HAP-1 (cell line): Measurements from ENCODE around the gene IBA57.

ENCODE experiments used
- DNase-seq, 2 experiments: peaks; one replicate each; pipeline ENCODE4 v3.0.0-alpha.2; 2016 to 2020; ENCODE audit warnings: low spot score in 2 of 2
- H3K27me3 ChIP-seq: fragments of 250-450 bp; sonication (Bioruptor Pico); 2 replicates; pipeline ENCODE4 v1.5.1; 2020; ENCODE audit warnings: low read depth, mild to moderate bottlenecking, moderate library complexity
- H3K36me3 ChIP-seq: fragments of 250-450 bp; sonication (Bioruptor Pico); replicated peaks from 2 replicates; pipeline ENCODE4 v1.5.1; 2020; ENCODE audit warnings: mild to moderate bottlenecking
- H3K4me1 ChIP-seq: fragments of 250-450 bp; sonication (Bioruptor Pico); 2 replicates; pipeline ENCODE4 v1.5.1; 2020; ENCODE audit warnings: mild to moderate bottlenecking
- H3K4me3 ChIP-seq: fragments of 250-450 bp; sonication (Bioruptor Pico); 2 replicates; pipeline ENCODE4 v1.5.1; 2020; ENCODE audit warnings: mild to moderate bottlenecking, moderate library complexity
- H3K9me3 ChIP-seq: fragments of 250-450 bp; sonication (Bioruptor Pico); 2 replicates; pipeline ENCODE4 v1.5.1; 2020; ENCODE audit warnings: mild to moderate bottlenecking, moderate library complexity
- in situ Hi-C: fragments of 300-500 bp; cut with MboI; formaldehyde crosslinking; loops from 3 replicates; pipeline ENCODE4 v1.14.3; 2020; ENCODE audit warnings: low sequenced_read_pairs, inconsistent platforms, mixed read lengths

IBA57 gene

DNA sequence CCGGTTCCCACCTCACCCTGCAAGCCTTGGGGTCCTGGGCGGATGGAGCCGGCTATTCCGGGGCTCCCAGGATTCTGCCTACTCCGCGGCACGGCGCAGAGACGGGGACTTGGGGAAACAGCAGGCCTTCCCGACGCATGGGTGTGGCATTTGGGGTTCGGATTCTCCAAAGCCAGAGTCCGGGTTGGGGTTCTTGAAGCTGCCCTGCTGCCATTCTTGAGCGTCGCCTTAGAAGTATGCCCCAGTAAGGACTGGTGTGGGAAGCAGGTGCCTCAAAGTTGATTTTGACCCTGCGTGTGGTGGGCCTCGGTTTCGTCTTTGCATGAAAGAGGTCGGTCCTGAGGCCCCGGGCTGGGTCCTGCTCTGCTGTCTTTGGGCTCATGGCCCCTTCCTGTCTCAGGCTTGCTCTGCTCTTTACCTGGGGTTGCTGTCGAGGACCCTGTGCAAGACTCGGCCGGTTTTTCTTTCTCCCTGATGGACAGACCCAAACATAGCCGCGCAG, 24.8 kb upstream of the IBA57 start:
- no peak for DNase-seq
- H3K4me1 ChIP-seq: peaks cover 8% of the 10 kb centered on the region
- peaks cover 17% of the 10 kb centered on the region for H3K36me3 ChIP-seq
- H3K27me3 ChIP-seq: peaks cover 6% of the 10 kb centered on the region; the same call in 1 of the 2 replicates
- in situ Hi-C loops: no loop called here
- H3K9me3 ChIP-seq: no peaks in the 10 kb centered on the region
- peak overlapping the region; percentile 98 for H3K4me3 ChIP-seq

DNA sequence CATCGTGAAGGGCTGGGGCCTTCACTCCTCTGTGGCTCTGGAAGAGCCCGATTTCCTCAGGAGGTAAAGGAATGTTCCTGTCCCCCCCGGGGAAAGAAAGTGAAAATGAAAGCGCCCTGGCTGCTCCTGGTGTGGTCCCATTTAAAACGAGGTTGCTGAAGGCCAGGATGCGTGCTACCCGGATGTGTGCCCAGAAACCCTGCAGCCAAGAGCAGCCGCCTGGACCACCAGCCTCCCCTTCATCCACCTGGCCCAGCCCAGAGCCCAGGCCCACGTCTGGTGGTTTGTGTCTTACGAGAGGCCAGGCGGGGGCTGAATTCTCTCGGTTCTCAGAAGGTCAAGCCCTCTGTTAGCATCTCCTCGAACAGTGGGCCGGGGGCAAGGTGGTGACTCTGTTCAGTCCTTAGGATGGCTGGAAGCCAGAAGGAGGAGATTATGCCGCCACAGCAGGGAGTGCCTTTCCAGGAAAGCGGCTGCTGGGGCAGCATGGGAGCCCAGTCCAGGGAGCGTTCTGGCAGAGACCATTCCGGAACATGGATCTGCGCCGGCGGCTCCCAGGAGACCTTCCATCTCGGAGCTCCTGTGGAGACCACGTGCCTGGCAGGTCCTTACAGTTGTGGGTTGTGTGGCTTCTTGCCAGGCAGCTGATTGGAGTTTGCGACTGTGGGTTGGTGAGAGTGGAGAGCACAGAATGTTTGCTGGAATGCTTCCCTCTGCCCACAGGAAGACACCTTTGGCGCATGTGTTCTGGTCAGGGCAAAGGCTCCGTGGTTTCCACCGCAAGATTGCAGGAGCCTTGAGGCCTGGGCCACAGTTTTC, 24.2 kb upstream of the IBA57 start:
- Histone ChIP-seq H3K4me1 (peaks cover 8% of the 10 kb centered on the region), H3K9me3 (no peaks in the 10 kb centered on the region), H3K27me3 (peaks cover 2% of the 10 kb centered on the region; the same call in 1 of the 2 replicates), H3K36me3 (peaks cover 17% of the 10 kb centered on the region), H3K4me3 (peak overlapping the region; percentile 98)
- in situ Hi-C loops: no loop called here
- peak in 1 of 2 experiments; percentile 45 for DNase-seq

DNA sequence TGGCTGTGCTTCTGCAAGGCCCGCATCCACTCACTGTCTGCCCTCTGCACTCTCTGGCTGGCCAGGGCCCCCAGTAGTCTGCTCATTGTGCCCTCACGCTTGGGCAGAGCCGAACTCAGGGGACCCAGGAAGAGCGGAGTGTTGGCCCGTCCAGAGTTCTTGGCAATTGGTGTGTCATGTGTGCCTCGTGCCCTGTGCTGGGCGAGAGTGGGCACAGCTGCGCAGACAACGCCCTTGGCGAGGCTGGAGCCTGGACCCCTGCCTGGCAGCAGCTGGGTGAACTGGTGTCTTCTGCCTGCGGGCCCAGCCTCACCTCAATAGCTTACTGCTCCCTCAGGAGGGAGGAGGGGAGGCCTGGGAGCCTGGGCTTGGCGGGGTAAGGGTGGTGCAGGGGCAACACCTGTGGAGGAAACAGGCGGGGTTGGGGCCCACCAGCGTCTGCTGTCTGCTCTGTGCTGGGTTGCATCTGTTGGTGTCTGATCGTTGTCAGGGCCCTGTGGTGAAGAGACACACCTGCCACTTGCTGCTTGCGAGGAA, 23.4 kb upstream of the IBA57 start:
- Histone ChIP-seq H3K4me3 (peak overlapping the region; percentile 98), H3K36me3 (peaks cover 20% of the 10 kb centered on the region), H3K9me3 (no peaks in the 10 kb centered on the region), H3K4me1 (peaks cover 8% of the 10 kb centered on the region), H3K27me3 (no peaks in the 10 kb centered on the region; the same call in 1 of the 2 replicates)
- DNase-seq: no peak
- in situ Hi-C loops: no loop called here

- Histone ChIP-seq H3K36me3 (peaks cover 24% of the 10 kb centered on the region), H3K9me3 (no peaks in the 10 kb centered on the region), H3K4me1 (peaks cover 8% of the 10 kb centered on the region), H3K27me3 (no peaks in the 10 kb centered on the region; the same call in 1 of the 2 replicates), H3K4me3 (no peak overlapping the region)
- DNase-seq: no peak
- in situ Hi-C loops: no loop called here
These were observed 22.9 kb upstream of the IBA57 start for GRCh38 chr1:228142701-228143136.

DNA sequence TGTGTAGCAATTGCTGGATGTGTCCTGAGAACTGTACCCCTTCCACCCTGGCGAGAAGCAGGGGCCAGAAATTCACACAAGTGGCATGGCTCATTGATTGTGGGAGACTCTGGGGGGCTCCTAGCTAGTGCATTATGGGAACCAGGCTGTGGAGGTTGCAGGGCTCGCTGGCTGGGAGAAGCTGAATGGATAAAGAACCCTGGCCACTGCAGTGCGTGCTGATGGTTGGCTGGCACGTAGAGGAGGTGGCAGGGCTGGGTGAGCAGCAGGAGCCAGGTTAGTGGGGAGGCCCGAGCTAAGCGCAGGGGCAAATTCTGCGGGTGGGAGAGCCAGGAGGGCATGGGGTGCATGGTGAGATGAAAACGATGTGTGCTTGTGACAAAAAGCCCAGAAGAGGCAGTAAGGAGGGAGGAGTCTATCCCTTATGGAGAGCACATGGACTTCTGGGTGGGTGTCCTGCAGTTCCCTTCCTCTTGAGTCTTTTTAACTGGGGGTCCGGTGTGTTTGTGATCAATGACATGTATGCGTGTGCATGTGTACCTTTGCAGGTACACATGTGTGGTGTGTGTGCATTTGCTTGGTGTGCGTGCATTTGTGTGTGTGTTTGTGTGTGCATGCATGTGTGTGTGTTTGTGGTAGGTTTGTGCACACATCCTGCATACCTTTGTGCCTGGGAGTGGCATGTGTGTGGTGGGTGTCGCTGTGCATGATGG, 22.0 kb upstream of the IBA57 start:
- Histone ChIP-seq H3K4me3 (no peak overlapping the region), H3K27me3 (no peaks in the 10 kb centered on the region), H3K36me3 (peaks cover 26% of the 10 kb centered on the region), H3K9me3 (no peaks in the 10 kb centered on the region), H3K4me1 (peaks cover 8% of the 10 kb centered on the region)
- in situ Hi-C loops: no loop called here
- no peak for DNase-seq

DNA sequence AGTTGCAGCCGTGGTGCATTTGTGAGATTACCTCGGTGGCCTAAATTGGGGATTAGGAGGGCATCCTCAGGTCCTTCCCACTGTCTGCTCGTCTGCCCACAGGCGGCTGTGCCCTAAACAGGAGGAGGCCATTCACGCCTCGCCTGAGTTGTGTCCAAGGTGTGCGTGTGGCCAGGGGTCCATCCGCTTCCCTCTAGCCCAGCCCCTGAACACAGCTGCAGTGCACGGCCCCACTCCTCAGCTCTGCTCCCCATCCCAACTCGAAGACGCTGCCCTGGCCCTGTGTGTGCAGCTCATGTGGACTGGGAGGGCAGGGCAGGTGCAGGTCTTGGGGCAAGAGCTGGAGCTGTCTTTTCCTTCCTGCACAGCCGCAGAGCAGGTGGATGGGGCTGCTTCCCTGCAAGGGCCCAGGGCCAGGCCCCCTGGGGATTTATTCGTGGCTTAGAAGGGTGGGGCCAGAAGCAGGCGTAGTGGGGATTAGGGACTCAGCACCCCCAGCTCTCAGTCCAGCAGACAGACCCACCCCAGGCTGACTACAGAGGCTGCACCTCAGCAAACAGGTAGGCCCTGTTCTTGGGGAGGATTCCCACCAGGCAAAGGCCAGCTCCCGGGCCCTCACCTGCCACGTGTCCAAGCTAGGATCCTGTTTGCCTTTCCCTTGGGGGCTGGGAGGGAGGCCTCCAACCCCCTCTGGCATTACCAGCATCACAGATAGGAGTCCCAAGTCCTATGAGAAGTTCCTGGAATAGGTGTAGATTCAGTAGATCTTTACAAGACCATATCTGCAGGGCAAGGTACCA, 21.2 kb upstream of the IBA57 start:
- H3K4me1 ChIP-seq: peaks cover 6% of the 10 kb centered on the region
- in situ Hi-C loops: no loop called here
- H3K4me3 ChIP-seq: no peak overlapping the region
- H3K9me3 ChIP-seq: no peaks in the 10 kb centered on the region
- peaks cover 29% of the 10 kb centered on the region for H3K36me3 ChIP-seq
- H3K27me3 ChIP-seq: no peaks in the 10 kb centered on the region
- DNase-seq: peak in 1 of 2 experiments; percentile 15

DNA sequence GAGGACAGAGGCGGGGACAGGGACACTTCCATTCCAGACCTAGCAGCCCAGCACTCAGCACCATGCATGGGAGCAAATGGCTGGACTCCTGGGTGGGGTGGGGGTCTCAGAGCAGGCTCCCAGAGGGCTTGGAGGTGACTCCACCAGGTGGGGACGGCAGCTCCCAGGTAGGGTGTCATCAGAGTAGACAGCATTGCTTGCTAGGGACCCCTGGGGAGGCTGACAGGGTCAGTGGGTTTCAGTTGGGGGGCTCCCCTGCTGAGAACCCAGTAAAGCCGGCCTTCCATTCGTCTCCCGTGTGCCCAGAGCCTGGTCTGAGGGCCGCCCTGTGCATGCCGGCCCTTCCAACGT, 20.6 kb upstream of the IBA57 start:
- peaks cover 6% of the 10 kb centered on the region for H3K4me1 ChIP-seq
- no peaks in the 10 kb centered on the region for H3K9me3 ChIP-seq
- H3K4me3 ChIP-seq: no peak overlapping the region
- DNase-seq: no peak
- in situ Hi-C loops: no loop called here
- H3K36me3 ChIP-seq: peaks cover 29% of the 10 kb centered on the region
- H3K27me3 ChIP-seq: no peaks in the 10 kb centered on the region

DNA sequence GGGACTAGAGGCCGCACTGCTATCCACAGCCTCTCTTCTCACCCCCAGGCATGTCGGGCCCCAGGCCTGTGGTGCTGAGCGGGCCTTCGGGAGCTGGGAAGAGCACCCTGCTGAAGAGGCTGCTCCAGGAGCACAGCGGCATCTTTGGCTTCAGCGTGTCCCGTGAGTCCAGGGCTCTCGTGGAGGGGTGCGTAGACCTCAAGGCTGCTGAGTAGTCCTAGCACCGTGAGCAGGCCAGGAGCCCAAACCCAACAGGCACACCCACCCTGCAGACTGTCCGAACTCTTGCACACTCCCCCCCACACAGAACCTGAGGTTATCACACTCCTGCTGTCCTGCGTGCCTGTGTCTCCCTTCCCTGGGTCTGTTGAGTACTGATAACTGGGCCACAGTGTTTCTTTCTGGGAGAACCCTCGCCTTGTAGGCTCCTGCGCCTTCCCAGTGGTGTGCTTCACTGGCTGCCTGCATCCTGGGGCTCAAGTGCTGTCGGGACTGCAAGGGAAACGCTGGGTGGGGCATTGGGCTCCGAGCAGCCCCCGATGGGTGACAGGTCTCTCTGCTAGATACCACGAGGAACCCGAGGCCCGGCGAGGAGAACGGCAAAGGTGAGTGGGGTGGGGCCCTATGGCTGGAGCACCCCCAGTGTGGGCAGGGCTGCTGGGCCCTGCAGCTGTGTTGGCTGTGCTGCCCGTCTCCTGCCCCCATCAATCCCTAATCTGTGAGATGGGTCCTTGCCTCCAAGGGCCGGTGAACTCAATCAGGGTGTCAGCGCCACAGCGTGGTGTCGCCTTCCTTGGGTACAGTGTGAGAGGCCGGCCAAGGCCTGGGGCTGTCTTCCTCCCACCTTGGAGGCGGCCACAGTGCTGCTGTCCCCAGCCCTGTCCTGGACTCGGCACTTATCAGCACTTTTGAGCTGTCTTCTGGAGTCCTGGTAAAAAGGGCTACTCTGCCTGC, 19.9 kb upstream of the IBA57 start:
- peaks cover 25% of the 10 kb centered on the region for H3K36me3 ChIP-seq

GRCh38 chr1:228146417-228147150, 19.0 kb upstream of the IBA57 start:
- Histone ChIP-seq H3K9me3 (no peaks in the 10 kb centered on the region), H3K4me3 (no peak overlapping the region), H3K4me1 (peaks cover 4% of the 10 kb centered on the region), H3K27me3 (no peaks in the 10 kb centered on the region), H3K36me3 (peaks cover 23% of the 10 kb centered on the region)
- no peak for DNase-seq
- in situ Hi-C loops: no loop called here

More for the DNA sequence above, 19.9 kb upstream of the IBA57 start:
- in situ Hi-C loops: no loop called here
- no peak for DNase-seq
- no peaks in the 10 kb centered on the region for H3K27me3 ChIP-seq
- peaks cover 6% of the 10 kb centered on the region for H3K4me1 ChIP-seq
- H3K9me3 ChIP-seq: no peaks in the 10 kb centered on the region
- no peak overlapping the region for H3K4me3 ChIP-seq

GRCh38 chr1:228147151-228147693, 18.4 kb upstream of the IBA57 start:
- in situ Hi-C loops: no loop called here
- peaks cover 19% of the 10 kb centered on the region for H3K36me3 ChIP-seq
- H3K4me1 ChIP-seq: no peaks in the 10 kb centered on the region; the same call in 1 of the 2 replicates
- DNase-seq: no peak
- no peak overlapping the region for H3K4me3 ChIP-seq
- no peaks in the 10 kb centered on the region for H3K27me3 ChIP-seq
- H3K9me3 ChIP-seq: no peaks in the 10 kb centered on the region

- peaks cover 16% of the 10 kb centered on the region for H3K36me3 ChIP-seq
- DNase-seq: no peak
- H3K4me3 ChIP-seq: no peak overlapping the region
- no peaks in the 10 kb centered on the region; the same call in 1 of the 2 replicates for H3K4me1 ChIP-seq
- H3K27me3 ChIP-seq: no peaks in the 10 kb centered on the region
- no peaks in the 10 kb centered on the region for H3K9me3 ChIP-seq
- in situ Hi-C loops: no loop called here
These were observed 17.8 kb upstream of the IBA57 start for GRCh38 chr1:228147768-228148167.
